ENCODE measurements around the gene ZDHHC13.

DNA sequence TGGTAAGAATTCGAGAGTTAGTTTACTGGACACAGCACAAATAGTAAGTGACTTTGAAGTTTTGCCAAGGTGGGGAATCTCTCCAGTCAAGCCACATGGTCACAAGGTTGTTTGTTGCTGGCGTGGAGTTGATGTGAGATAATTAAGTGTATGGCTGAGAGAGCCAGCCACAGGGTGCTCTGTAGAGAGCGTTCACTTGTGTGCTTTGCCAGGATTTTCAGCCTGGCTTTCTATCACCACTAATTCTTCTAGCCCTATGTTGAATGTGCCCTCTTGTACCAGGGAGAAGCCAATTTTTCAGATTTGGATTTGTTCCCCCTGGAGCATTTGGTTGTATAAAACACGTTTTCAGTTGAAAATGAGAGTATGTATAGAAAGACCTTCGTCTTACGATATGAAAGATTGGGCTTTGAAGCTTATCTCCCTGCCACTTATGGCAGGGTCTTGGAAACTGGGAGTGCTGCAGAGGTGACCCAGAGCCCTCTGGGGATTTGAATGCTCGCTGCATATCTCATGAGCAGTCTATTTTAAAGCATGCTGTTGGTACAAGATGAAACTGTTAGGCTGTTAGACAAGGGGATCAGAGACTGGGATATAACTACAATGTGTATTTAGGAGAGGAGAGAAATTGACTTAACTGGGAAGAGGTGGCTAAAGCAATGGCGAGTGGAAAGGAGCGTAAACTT, 56.2 kb downstream of the ZDHHC13 start:
- TF ChIP-seq PPARA (CRISPR knock-in tag; IDR thresholded peaks at IDR 0.05; ENCODE audit: borderline replicate concordance) (no peak), BACH2 (CRISPR knock-in tag; IDR thresholded peaks at IDR 0.05; ENCODE audit: borderline replicate concordance) (no peak), ZFP30 (CRISPR knock-in tag; IDR thresholded peaks at IDR 0.05) (no peak), ZNF565 (CRISPR knock-in tag; conservative IDR thresholded peaks at IDR 0.05; ENCODE audit: low read depth) (no peak), TCF4 (CRISPR knock-in tag; IDR thresholded peaks at IDR 0.05; ENCODE audit: borderline replicate concordance) (no peak), ARNTL (CRISPR knock-in tag; IDR thresholded peaks at IDR 0.05; ENCODE audit: borderline replicate concordance, low read depth) (no peak)
- TF ChIP-seq, protein P1, sequence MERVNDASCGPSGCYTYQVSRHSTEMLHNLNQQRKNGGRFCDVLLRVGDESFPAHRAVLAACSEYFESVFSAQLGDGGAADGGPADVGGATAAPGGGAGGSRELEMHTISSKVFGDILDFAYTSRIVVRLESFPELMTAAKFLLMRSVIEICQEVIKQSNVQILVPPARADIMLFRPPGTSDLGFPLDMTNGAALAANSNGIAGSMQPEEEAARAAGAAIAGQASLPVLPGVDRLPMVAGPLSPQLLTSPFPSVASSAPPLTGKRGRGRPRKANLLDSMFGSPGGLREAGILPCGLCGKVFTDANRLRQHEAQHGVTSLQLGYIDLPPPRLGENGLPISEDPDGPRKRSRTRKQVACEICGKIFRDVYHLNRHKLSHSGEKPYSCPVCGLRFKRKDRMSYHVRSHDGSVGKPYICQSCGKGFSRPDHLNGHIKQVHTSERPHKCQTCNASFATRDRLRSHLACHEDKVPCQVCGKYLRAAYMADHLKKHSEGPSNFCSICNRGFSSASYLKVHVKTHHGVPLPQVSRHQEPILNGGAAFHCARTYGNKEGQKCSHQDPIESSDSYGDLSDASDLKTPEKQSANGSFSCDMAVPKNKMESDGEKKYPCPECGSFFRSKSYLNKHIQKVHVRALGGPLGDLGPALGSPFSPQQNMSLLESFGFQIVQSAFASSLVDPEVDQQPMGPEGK (CRISPR knock-in tag; IDR thresholded peaks at IDR 0.05; ENCODE audit: borderline replicate concordance) = no peak
